Vagina (tissue), 2 donors: ENCODE results near the gene REV3L.

Experiments used
- POLR2A ChIP-seq, 2 donors: fragments of 450-650 bp; IDR thresholded peaks; one replicate each; pipeline ENCODE4 v1.6.1; 2017; ENCODE audit warnings: antibody characterized with exemption in 2 of 2, mild to moderate bottlenecking in 2 of 2, moderate library complexity in 2 of 2
- POLR2AphosphoS5 ChIP-seq, 2 donors: sonication (generic); formaldehyde crosslinking; IDR thresholded peaks; one replicate each; pipeline ENCODE4 v1.9.0; 2017; ENCODE audit warnings: antibody characterized with exemption in 2 of 2, mild to moderate bottlenecking in 2 of 2, low read depth in 1 of 2; ENCODE audit not compliant: insufficient read depth in 1 of 2
- TF ChIP-seq, protein P1 (sequence below), 3 experiments: fragments of 450-650 bp in 2 of 3; fragments of 200-600 bp in 1 of 3; sonication (generic) in 1 of 3; IDR thresholded peaks; one replicate each; pipeline ENCODE4 v1.5.1; 2017 to 2019; ENCODE audit warnings: antibody characterized with exemption in 3 of 3, mild to moderate bottlenecking in 2 of 3, moderate library complexity in 2 of 3

- TF ChIP-seq POLR2A (IDR thresholded peaks at IDR 0.05), result no peak
- TF ChIP-seq, protein P1, sequence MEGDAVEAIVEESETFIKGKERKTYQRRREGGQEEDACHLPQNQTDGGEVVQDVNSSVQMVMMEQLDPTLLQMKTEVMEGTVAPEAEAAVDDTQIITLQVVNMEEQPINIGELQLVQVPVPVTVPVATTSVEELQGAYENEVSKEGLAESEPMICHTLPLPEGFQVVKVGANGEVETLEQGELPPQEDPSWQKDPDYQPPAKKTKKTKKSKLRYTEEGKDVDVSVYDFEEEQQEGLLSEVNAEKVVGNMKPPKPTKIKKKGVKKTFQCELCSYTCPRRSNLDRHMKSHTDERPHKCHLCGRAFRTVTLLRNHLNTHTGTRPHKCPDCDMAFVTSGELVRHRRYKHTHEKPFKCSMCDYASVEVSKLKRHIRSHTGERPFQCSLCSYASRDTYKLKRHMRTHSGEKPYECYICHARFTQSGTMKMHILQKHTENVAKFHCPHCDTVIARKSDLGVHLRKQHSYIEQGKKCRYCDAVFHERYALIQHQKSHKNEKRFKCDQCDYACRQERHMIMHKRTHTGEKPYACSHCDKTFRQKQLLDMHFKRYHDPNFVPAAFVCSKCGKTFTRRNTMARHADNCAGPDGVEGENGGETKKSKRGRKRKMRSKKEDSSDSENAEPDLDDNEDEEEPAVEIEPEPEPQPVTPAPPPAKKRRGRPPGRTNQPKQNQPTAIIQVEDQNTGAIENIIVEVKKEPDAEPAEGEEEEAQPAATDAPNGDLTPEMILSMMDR (IDR thresholded peaks at IDR 0.05), result no peak
- no peak for TF ChIP-seq POLR2AphosphoS5 (IDR thresholded peaks at IDR 0.05; ENCODE audit: insufficient read depth in 1 of 2, low read depth in 1 of 2)
Observed at GRCh38 chr6:111450636-111451035, 32.4 kb downstream of the REV3L start.
